Left lung (tissue), 10 donors: Measurements from ENCODE around the gene LAMTOR5. TPM values are rescaled to one million over a fixed set of nuclear protein-coding genes. Genes with fewer than 3 reads are reported as not detected.

ENCODE experiments used
- ATAC-seq: fragments of 200-7000 bp; cut with Tn5 transposase; one replicate; pipeline ENCODE4 v1.9.1; 2020; ENCODE audit warnings: moderate library complexity
- DNase-seq, 4 donors: peaks; one replicate each; pipeline ENCODE4 v3.0.0-alpha.2; 2013 to 2020
- H3K27ac ChIP-seq, 2 donors: fragments of 200-600 bp; sonication (generic) in 1 of 2; one replicate each; pipeline versions ENCODE4 v1.5.0 to v1.8.0; 2020 to 2021
- H3K27me3 ChIP-seq, 2 donors: fragments of 200-600 bp; sonication (generic) in 1 of 2; one replicate each; pipeline versions ENCODE4 v1.5.0 to v1.8.0; 2020 to 2021
- H3K36me3 ChIP-seq, 2 donors: fragments of 200-600 bp; sonication (generic) in 1 of 2; one replicate each; pipeline versions ENCODE4 v1.5.0 to v1.8.0; 2020 to 2021
- H3K4me1 ChIP-seq, 2 donors: fragments of 200-600 bp; one replicate each; pipeline ENCODE4 v1.8.0; 2021
- H3K4me3 ChIP-seq, 2 donors: fragments of 200-600 bp; sonication (generic) in 1 of 2; one replicate each; pipeline versions ENCODE4 v1.5.0 to v1.8.0; 2020 to 2021; ENCODE audit warnings: mild to moderate bottlenecking in 1 of 2
- H3K9me3 ChIP-seq, 2 donors: fragments of 200-600 bp; sonication (generic) in 1 of 2; one replicate each; pipeline versions ENCODE4 v1.5.0 to v1.8.0; 2020 to 2021
- intact Hi-C, 2 donors: fragments of 100-400 bp; cut with DNase I; formaldehyde crosslinking; loops; one replicate each; pipeline versions ENCODE4 v1.11.2 to v1.14.2; 2022
- polyA plus RNA-seq, 6 donors: library from polyadenylated mRNA; unstranded; fragments of 120-200 nt; gene quantifications; one replicate each; pipeline ENCODE4 v1.2.1, GENCODE V29; 2013; ENCODE audit not compliant: insufficient read length in 6 of 6
- total RNA-seq, 2 donors: library from RNA; stranded (reverse); fragmentation: NEBNext Ultra II Directional; extraction: Animal tissue kit (Norgen Biotek cat#: 25700); gene quantifications; one replicate each; pipeline ENCODE4 v1.2.1, GENCODE V29; 2021
- TF ChIP-seq, protein P1 (sequence below), 2 donors: fragments of 200-600 bp; sonication (generic) in 1 of 2; IDR thresholded peaks; one replicate each; pipeline versions ENCODE4 v1.5.0 to v1.8.0; 2021; ENCODE audit warnings: antibody characterized with exemption in 2 of 2
- donor health status: DM: no; HTN: yes; CAD: no.
- donor health status: DM: no; HTN: no; CAD: no.

LAMTOR5 gene
- total and polyA plus RNA-seq, 8 donors: 112 to 145 (median 119) TPM

DNA sequence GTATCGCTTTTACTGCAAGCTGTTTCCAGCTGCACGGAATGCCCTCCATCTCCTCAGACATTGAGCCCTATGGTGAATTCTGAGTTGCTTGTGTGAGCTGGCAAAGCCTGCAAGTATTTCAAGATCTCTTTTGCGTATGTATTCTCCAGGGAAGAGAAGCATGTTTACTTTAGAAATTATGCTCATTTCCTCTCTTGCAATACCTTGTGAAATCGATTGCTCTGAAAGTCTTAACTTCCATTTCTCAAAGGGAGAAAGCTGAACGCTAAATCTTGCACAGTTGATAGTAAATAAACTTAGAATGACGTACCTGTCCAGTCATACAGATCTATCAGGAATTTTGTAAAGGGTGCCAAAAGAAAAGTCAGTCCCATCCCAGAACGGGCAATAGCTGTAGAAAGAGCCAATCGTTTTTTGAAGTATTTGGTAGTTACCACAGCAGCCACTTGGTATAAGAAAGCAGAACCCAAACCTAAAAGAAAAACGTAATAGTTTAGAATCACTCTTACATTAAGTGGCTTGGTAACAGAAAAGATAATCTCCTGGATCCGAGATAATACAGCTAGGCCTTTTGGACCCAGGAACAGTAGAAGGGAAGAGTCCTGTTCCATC, 26.7 kb downstream of the LAMTOR5 start:
- Histone ChIP-seq H3K4me1 (peaks cover 0 to 21% of the 10 kb centered on the region in 2 donors), H3K27me3 (no peaks in the 10 kb centered on the region), H3K36me3 (peaks cover 0 to 41% of the 10 kb centered on the region in 2 donors), H3K27ac (peak overlapping the region; percentile 72 to 88), H3K9me3 (no peaks in the 10 kb centered on the region), H3K4me3 (no peak overlapping the region)
- DNase-seq (peak in 1 of 4 donors; percentile 37), ATAC-seq (peak; percentile 89)
- TF ChIP-seq, protein P1, sequence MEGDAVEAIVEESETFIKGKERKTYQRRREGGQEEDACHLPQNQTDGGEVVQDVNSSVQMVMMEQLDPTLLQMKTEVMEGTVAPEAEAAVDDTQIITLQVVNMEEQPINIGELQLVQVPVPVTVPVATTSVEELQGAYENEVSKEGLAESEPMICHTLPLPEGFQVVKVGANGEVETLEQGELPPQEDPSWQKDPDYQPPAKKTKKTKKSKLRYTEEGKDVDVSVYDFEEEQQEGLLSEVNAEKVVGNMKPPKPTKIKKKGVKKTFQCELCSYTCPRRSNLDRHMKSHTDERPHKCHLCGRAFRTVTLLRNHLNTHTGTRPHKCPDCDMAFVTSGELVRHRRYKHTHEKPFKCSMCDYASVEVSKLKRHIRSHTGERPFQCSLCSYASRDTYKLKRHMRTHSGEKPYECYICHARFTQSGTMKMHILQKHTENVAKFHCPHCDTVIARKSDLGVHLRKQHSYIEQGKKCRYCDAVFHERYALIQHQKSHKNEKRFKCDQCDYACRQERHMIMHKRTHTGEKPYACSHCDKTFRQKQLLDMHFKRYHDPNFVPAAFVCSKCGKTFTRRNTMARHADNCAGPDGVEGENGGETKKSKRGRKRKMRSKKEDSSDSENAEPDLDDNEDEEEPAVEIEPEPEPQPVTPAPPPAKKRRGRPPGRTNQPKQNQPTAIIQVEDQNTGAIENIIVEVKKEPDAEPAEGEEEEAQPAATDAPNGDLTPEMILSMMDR (IDR thresholded peaks at IDR 0.05): no peak
- intact Hi-C loops: no loop called here

DNA sequence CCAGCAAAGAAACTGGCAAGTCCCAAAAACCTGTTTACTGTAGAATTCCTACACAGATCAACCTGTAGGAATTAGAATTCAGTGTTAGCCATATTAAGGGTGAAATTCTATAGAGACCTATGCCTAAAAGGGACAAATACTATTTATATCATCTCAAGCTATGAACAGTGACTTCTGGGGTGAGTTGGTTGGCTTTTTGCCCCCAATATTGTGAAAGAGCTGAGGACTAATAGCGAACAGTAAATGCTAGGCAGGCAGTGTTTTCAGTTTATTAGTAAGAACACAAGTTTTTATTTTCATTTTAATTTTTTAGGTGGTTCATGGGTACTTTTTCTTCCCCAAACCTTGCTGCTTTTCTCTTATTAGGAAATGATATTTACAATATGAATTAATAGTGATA, 32.0 kb downstream of the LAMTOR5 start:
- TF ChIP-seq, protein P1 (IDR thresholded peaks at IDR 0.05): no peak
- peaks cover 0 to 63% of the 10 kb centered on the region in 2 donors for H3K36me3 ChIP-seq
- H3K27me3 ChIP-seq: no peaks in the 10 kb centered on the region
- no peak overlapping the region for H3K4me3 ChIP-seq
- H3K9me3 ChIP-seq: no peaks in the 10 kb centered on the region
- intact Hi-C loops: no loop called here
- DNase-seq: peak in 1 of 4 donors; percentile 19
- ATAC-seq: no peak
- H3K4me1 ChIP-seq: peaks cover 0 to 4% of the 10 kb centered on the region in 2 donors
- no peak overlapping the region for H3K27ac ChIP-seq

DNA sequence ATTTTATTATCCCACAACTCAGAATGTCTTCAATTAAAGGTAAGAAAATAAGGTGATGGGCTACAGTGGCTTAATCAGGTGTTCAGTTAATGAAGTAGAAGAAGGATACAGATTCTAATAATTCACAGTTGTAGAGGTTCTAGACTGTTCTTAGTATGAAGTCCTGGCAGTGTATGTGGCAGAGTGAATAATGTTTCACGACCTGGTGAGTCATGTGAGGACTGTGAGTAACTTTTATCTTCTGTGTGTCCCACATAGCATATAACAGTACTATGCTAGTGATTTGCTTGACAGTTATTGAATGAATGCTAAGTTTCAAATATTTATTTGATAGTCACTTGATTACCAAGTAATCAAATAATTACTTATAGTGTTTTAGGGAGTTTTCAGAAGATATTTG, 36.7 kb downstream of the LAMTOR5 start:
- H3K27me3 ChIP-seq: no peaks in the 10 kb centered on the region
- H3K36me3 ChIP-seq: peaks cover 0 to 26% of the 10 kb centered on the region in 2 donors
- TF ChIP-seq, protein P1 (IDR thresholded peaks at IDR 0.05): no peak
- H3K4me3 ChIP-seq: no peak overlapping the region
- DNase-seq: no peak
- peak; percentile 57 for ATAC-seq
- no peak overlapping the region for H3K27ac ChIP-seq
- intact Hi-C loops: no loop called here
- H3K9me3 ChIP-seq: no peaks in the 10 kb centered on the region
- no peaks in the 10 kb centered on the region for H3K4me1 ChIP-seq

DNA sequence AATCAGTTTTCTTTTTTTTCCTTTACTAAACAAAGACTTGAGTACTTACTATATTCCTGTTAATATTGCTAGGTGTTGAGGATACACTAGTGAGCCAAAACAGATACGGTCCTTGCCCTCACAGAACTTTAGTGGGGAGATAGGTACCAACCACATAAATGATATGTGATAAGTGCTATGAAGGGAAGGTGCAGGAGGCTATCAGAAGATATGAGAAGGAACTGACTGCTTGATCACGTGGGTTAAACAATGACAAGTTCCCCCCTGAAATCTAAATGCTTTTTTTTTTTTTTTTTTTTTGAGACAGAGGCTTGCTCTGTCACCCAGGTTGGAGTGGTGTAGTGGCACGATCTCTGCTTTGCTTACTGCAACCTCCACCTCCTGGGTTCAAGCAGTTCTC, 43.3 kb downstream of the LAMTOR5 start:
- Histone ChIP-seq H3K27ac (no peak overlapping the region), H3K27me3 (no peaks in the 10 kb centered on the region), H3K36me3 (peaks cover 0 to 19% of the 10 kb centered on the region in 2 donors), H3K4me1 (peaks cover 0 to 5% of the 10 kb centered on the region in 2 donors), H3K4me3 (no peak overlapping the region), H3K9me3 (no peaks in the 10 kb centered on the region)
- ATAC-seq (no peak), DNase-seq (no peak)
- TF ChIP-seq, protein P1 (IDR thresholded peaks at IDR 0.05): no peak
- intact Hi-C loops: no loop called here

DNA sequence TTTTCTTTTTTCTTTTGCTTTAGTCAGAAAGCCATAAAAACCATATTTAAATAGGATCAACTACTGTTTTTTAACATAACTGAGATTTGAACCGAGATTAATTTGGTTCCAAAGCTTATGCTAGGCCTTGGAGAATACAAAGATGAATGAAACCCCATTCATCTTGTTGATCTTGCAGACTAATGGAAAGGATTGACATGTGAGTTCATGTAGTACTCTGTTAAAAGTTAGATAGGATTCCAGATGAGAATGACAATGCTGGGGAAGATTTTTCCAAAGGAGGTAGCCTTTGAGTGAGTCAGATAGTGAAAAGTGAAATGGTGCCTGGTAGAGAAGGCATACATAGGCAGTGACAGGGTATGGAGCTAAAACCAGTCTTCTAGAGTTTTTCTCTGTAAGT, 45.6 kb downstream of the LAMTOR5 start:
- Histone ChIP-seq H3K9me3 (no peaks in the 10 kb centered on the region), H3K36me3 (peaks cover 0 to 27% of the 10 kb centered on the region in 2 donors), H3K4me1 (peaks cover 0 to 9% of the 10 kb centered on the region in 2 donors), H3K27me3 (no peaks in the 10 kb centered on the region), H3K27ac (no peak overlapping the region), H3K4me3 (no peak overlapping the region)
- DNase-seq: no peak
- intact Hi-C loops: no loop called here
- TF ChIP-seq, protein P1 (IDR thresholded peaks at IDR 0.05): no peak
- no peak for ATAC-seq
